MCF 10A (cell line): Measurements from ENCODE around the gene NR2C2. TPM values are rescaled to one million over a fixed set of nuclear protein-coding genes. Genes with fewer than 3 reads are reported as not detected.

Source experiments
- BruUV-seq: library from RNA; stranded (reverse); fragments of 400-500 nt; replicated peaks from 2 replicates; lab custom pipeline; 2021; lab: Mats Ljungman, UMichigan
- CTCF ChIA-PET: fragments of 300-600 bp; sonication (Branson Sonifier 250); formaldehyde crosslinking; extraction: SDS; loops from one replicate; lab custom pipeline; 2021; ENCODE audit warnings: antibody characterized with exemption, inconsistent platforms; lab: Yijun Ruan, JAX
- POLR2A ChIA-PET: fragments of 300-600, 350-650 bp; sonication (Branson Sonifier 250); formaldehyde crosslinking; extraction: SDS; loops from one replicate; lab custom pipeline; 2020; ENCODE audit warnings: antibody characterized with exemption, inconsistent platforms; lab: Yijun Ruan, JAX
- DNase-seq: peaks from one replicate; pipeline ENCODE4 v3.0.0-alpha.2; 2018; ENCODE audit not compliant: unreplicated experiment
- H3K27ac Mint-ChIP-seq: one replicate; pipeline ENCODE4 v1.8.0; 2022; ENCODE audit warnings: mild to moderate bottlenecking, low read depth, mixed read lengths; ENCODE audit not compliant: unreplicated experiment
- H3K27me3 Mint-ChIP-seq: one replicate; pipeline ENCODE4 v1.8.0; 2022; ENCODE audit warnings: mixed read lengths; ENCODE audit not compliant: insufficient read depth, unreplicated experiment
- H3K36me3 Mint-ChIP-seq: one replicate; pipeline ENCODE4 v1.8.0; 2022; ENCODE audit warnings: mild to moderate bottlenecking, moderate library complexity, mixed read lengths; ENCODE audit not compliant: insufficient read depth, unreplicated experiment
- H3K4me1 Mint-ChIP-seq: one replicate; pipeline ENCODE4 v1.8.0; 2022; ENCODE audit warnings: mixed read lengths; ENCODE audit not compliant: insufficient read depth, unreplicated experiment
- H3K4me3 Mint-ChIP-seq: one replicate; pipeline ENCODE4 v1.8.0; 2022; ENCODE audit warnings: mild to moderate bottlenecking, moderate library complexity, mixed read lengths; ENCODE audit not compliant: unreplicated experiment
- H3K9me3 Mint-ChIP-seq: one replicate; pipeline ENCODE4 v1.8.0; 2022; ENCODE audit warnings: mixed read lengths; ENCODE audit not compliant: unreplicated experiment
- intact Hi-C: fragments of 100-400 bp; cut with micrococcal nuclease; formaldehyde crosslinking; loops from 2 replicates; pipeline ENCODE4 v1.14.1; 2022
- total RNA-seq: library from RNA; stranded (reverse); gene quantifications from 2 replicates; pipeline ENCODE4 v1.2.3, GENCODE V29; 2022
- TF ChIP-seq, protein P1 (sequence below): fragments of 200-600 bp; IDR thresholded peaks from one replicate; pipeline ENCODE4 v1.8.0; 2022; ENCODE audit warnings: antibody characterized with exemption, mild to moderate bottlenecking; ENCODE audit not compliant: unreplicated experiment

NR2C2 gene
- total RNA-seq, 1 experiment from 2014 or later = 42.4 TPM

DNA sequence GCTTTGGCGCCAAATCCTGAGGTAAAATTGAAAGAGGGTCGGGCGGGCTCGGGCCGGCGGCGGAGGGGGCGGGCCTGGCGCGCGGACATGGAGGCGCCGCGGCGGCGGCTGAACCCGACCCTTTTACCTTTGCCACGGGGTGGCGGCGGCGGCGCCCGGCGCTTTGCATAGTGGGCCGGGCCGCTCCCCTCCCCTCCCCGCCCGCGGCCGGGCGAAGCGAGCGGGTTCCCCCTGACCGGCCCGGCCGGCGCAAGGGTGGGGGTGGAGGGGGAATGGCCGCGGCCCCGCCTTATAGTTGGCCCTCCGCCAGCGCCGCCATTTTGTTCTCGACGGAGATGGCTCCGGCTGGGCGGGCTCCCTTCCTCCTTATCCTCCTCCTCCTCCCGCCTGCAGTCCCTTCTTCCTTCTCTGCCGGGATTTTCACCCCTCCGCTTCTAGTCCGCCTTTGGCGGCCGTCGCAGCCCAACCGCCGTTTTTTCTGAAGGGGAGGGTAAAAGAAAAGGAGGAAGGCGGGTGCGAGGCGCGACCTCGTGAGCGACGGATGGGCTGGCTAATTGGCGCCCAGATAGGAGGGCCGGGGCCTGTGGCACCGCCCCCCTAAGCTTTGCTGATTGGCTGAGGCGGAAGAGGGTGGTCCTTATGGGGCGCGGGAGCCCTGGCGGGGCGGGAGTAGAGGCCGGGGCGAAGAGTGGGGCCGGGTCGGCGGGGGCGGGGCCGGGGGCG lies 664 bp downstream of the NR2C2 start:
- intact Hi-C loops = no loop called here
- peak; percentile 95 for DNase-seq
- Mint-ChIP-seq H3K36me3 (peaks cover 38% of the 10 kb centered on the region), H3K9me3 (no peaks in the 10 kb centered on the region), H3K27me3 (no peaks in the 10 kb centered on the region), H3K27ac (peak overlapping the region; percentile 99), H3K4me3 (peak overlapping the region; percentile 99), H3K4me1 (peaks cover 24% of the 10 kb centered on the region)
- no TSS peak for BruUV-seq
- TF ChIP-seq, protein P1, sequence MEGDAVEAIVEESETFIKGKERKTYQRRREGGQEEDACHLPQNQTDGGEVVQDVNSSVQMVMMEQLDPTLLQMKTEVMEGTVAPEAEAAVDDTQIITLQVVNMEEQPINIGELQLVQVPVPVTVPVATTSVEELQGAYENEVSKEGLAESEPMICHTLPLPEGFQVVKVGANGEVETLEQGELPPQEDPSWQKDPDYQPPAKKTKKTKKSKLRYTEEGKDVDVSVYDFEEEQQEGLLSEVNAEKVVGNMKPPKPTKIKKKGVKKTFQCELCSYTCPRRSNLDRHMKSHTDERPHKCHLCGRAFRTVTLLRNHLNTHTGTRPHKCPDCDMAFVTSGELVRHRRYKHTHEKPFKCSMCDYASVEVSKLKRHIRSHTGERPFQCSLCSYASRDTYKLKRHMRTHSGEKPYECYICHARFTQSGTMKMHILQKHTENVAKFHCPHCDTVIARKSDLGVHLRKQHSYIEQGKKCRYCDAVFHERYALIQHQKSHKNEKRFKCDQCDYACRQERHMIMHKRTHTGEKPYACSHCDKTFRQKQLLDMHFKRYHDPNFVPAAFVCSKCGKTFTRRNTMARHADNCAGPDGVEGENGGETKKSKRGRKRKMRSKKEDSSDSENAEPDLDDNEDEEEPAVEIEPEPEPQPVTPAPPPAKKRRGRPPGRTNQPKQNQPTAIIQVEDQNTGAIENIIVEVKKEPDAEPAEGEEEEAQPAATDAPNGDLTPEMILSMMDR = no peak
- CTCF ChIA-PET = interaction anchor here (0.8 to 1.6 kb wide), 2 partner anchors 25 to 1982 kb away, joined by 3 to 4 read pairs; no protein-coding TSS in a partner anchor
- POLR2A ChIA-PET = interaction anchor here (0.8 to 2.7 kb wide), 19 partner anchors 8 to 804 kb away, joined by 3 to 13 read pairs (median 5); partner anchors contain the start of genes CAPN7, CCDC174, MRPS25 and XPC

DNA sequence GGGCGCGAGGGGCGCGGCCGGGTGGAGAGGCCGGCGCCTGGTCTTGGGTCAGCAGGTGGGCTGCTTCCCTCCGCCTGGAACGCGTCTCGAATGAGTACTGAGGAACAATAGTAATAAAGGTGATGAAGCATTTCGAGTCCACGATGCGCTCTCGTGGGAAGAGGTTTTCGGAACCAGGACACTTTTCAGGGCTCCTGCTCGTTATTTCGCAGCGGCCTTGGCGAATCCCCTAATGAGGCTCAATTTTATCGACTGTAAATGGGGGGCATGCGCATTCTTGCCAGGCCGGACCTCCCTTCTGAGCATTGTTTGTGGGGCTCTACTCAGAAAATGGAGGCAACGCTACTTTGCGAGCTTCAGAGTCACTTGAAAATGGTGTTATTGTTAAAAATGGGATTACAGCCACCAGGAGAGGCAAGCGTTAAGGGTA lies 1.2 kb downstream of the NR2C2 start:
- no peaks in the 10 kb centered on the region for H3K9me3 Mint-ChIP-seq
- intact Hi-C loops = no loop called here
- H3K4me1 Mint-ChIP-seq = peaks cover 24% of the 10 kb centered on the region
- ChIA-PET POLR2A (interaction anchor here (0.8 to 2.4 kb wide), 13 partner anchors 8 to 771 kb away, joined by 3 to 11 read pairs (median 4); partner anchors contain the start of genes CCDC174 and MRPS25), CTCF (interaction anchor here (0.8 kb wide), 1 partner anchor 1982 kb away, joined by 3 read pairs; no protein-coding TSS in a partner anchor)
- H3K27me3 Mint-ChIP-seq = no peaks in the 10 kb centered on the region
- H3K36me3 Mint-ChIP-seq = peaks cover 32% of the 10 kb centered on the region
- peak overlapping the region; percentile 99 for H3K4me3 Mint-ChIP-seq
- peak overlapping the region; percentile 99 for H3K27ac Mint-ChIP-seq
- TF ChIP-seq, protein P1 = no peak
- DNase-seq = no peak
- BruUV-seq = no TSS peak

DNA sequence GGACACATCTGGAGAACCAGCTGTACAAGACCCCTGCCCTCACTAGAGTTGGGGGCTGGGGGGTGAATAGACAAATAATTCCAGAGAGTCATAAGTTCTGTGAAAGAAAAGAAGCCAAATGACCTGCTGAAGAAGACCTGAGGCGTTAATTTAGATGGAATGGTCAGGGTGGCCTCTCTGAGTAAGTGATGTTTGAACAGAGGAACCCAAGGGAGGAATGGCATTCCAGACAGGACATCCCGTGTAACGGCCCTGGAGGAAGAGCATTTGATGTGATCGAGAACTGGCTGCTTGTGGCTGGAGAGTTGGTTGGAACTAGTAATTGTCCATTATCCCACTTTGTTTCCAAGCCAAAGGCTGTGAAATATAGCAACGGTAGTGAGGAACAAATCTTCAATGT lies 1.7 kb downstream of the NR2C2 start:
- peak overlapping the region; percentile 99 for H3K4me3 Mint-ChIP-seq
- DNase-seq = peak; percentile 7
- POLR2A ChIA-PET = interaction anchor here (0.8 to 2.4 kb wide), 10 partner anchors 8 to 772 kb away, joined by 3 to 11 read pairs (median 6); partner anchors contain the start of genes CCDC174 and MRPS25
- CTCF ChIA-PET = interaction anchor here (0.8 kb wide), 1 partner anchor 1983 kb away, joined by 3 read pairs; no protein-coding TSS in a partner anchor
- no peaks in the 10 kb centered on the region for H3K9me3 Mint-ChIP-seq
- H3K36me3 Mint-ChIP-seq = peaks cover 27% of the 10 kb centered on the region
- peaks cover 24% of the 10 kb centered on the region for H3K4me1 Mint-ChIP-seq
- peak overlapping the region; percentile 99 for H3K27ac Mint-ChIP-seq
- TF ChIP-seq, protein P1 = no peak
- TSS peak; percentile 39 for BruUV-seq
- H3K27me3 Mint-ChIP-seq = no peaks in the 10 kb centered on the region
- intact Hi-C loops = no loop called here

DNA sequence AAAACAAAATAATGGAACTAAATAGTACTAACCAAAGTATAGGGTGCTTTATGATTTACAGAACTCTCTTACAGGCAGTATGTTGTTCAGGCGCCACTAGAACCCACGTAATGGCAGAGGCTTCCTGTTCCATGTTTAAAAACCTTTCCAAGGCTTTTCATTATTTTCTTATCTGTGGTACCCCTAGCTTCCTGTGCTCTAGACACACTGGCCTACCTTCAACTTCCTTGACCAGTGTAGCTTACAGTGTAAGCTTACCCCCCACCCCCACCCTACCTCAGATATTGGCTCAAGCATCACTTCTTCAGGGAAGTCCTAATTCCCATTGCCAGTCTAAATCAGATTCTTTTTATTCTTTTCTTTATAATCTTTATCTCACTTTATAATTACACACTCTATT lies 2.9 kb downstream of the NR2C2 start:
- Mint-ChIP-seq H3K27me3 (no peaks in the 10 kb centered on the region), H3K4me3 (no peak overlapping the region), H3K4me1 (peaks cover 24% of the 10 kb centered on the region), H3K36me3 (peaks cover 18% of the 10 kb centered on the region), H3K9me3 (no peaks in the 10 kb centered on the region), H3K27ac (no peak overlapping the region)
- intact Hi-C loops = no loop called here
- no TSS peak for BruUV-seq
- ChIA-PET CTCF (interaction anchor here (0.6 to 0.8 kb wide), 2 partner anchors 16 to 827 kb away, joined by 3 read pairs; no protein-coding TSS in a partner anchor), POLR2A (interaction anchor here (1.0 to 2.4 kb wide), 2 partner anchors 16 to 794 kb away, joined by 3 to 8 read pairs; no protein-coding TSS in a partner anchor)
- TF ChIP-seq, protein P1 = no peak
- no peak for DNase-seq
